Measurements from ENCODE around the gene NUCB2.
"Not testable (repeated sequence)": the region's sequence is repeated elsewhere in the genome, so short reads cannot be mapped to it uniquely, and the experiment has no call there.

Gene NUCB2

GRCh38 chr11:17238377-17238776, 38.2 kb upstream of the NUCB2 start:
- Mint-ChIP-seq H3K4me1 (no peaks in the 10 kb centered on the region), H3K27me3 (ENCODE audit: low read depth) (no peaks in the 10 kb centered on the region), H3K27ac (no peak overlapping the region), H3K4me3 (no peak overlapping the region), H3K36me3 (ENCODE audit: low read depth) (no peaks in the 10 kb centered on the region), H3K9me3 (no peaks in the 10 kb centered on the region)
- no peak for TF ChIP-seq CTCF (IDR thresholded peaks at IDR 0.05; ENCODE audit: unreplicated experiment in 3 of 3)

- H3K27ac Mint-ChIP-seq; H3K9me3 Mint-ChIP-seq; H3K27me3 Mint-ChIP-seq (ENCODE audit: low read depth); H3K36me3 Mint-ChIP-seq (ENCODE audit: low read depth); H3K4me1 Mint-ChIP-seq; H3K4me3 Mint-ChIP-seq: not testable (repeated sequence)
Measured at GRCh38 chr11:17239927-17240326, 36.6 kb upstream of the NUCB2 start.

- no peaks in the 10 kb centered on the region for H3K4me1 Mint-ChIP-seq
- H3K27me3 Mint-ChIP-seq (ENCODE audit: low read depth), result no peaks in the 10 kb centered on the region
- H3K36me3 Mint-ChIP-seq (ENCODE audit: low read depth), result no peaks in the 10 kb centered on the region
- H3K27ac Mint-ChIP-seq, result no peak overlapping the region
- no peak for TF ChIP-seq CTCF (IDR thresholded peaks at IDR 0.05; ENCODE audit: unreplicated experiment in 3 of 3)
- no peak overlapping the region for H3K4me3 Mint-ChIP-seq
- H3K9me3 Mint-ChIP-seq, result no peaks in the 10 kb centered on the region
Measured at GRCh38 chr11:17240780-17241179, 35.8 kb upstream of the NUCB2 start.

GRCh38 chr11:17242954-17243353, 33.6 kb upstream of the NUCB2 start:
- not testable (repeated sequence) for H3K36me3 Mint-ChIP-seq (ENCODE audit: low read depth); H3K4me1 Mint-ChIP-seq; H3K9me3 Mint-ChIP-seq

GRCh38 chr11:17244046-17244445, 32.5 kb upstream of the NUCB2 start:
- Mint-ChIP-seq H3K4me1 (no peaks in the 10 kb centered on the region), H3K27me3 (ENCODE audit: low read depth) (no peaks in the 10 kb centered on the region), H3K27ac (no peak overlapping the region), H3K36me3 (ENCODE audit: low read depth) (no peaks in the 10 kb centered on the region), H3K9me3 (no peaks in the 10 kb centered on the region), H3K4me3 (no peak overlapping the region)
- TF ChIP-seq CTCF (IDR thresholded peaks at IDR 0.05; ENCODE audit: unreplicated experiment in 3 of 3), result no peak

More at GRCh38 chr11:17242954-17243353, 33.6 kb upstream of the NUCB2 start:
- H3K27me3 Mint-ChIP-seq (ENCODE audit: low read depth); H3K4me3 Mint-ChIP-seq; H3K27ac Mint-ChIP-seq: not testable (repeated sequence)

- Mint-ChIP-seq H3K36me3 (ENCODE audit: low read depth) (no peaks in the 10 kb centered on the region), H3K9me3 (no peaks in the 10 kb centered on the region), H3K4me1 (no peaks in the 10 kb centered on the region), H3K27me3 (ENCODE audit: low read depth) (no peaks in the 10 kb centered on the region), H3K4me3 (no peak overlapping the region), H3K27ac (no peak overlapping the region)
- no peak for TF ChIP-seq CTCF (IDR thresholded peaks at IDR 0.05; ENCODE audit: unreplicated experiment in 3 of 3)
Measured at GRCh38 chr11:17250561-17251350, 25.8 kb upstream of the NUCB2 start.

- no peak for TF ChIP-seq CTCF (IDR thresholded peaks at IDR 0.05; ENCODE audit: unreplicated experiment in 3 of 3)
- H3K4me3 Mint-ChIP-seq, result no peak overlapping the region
- H3K27me3 Mint-ChIP-seq (ENCODE audit: low read depth), result no peaks in the 10 kb centered on the region
- H3K27ac Mint-ChIP-seq, result no peak overlapping the region
- H3K36me3 Mint-ChIP-seq (ENCODE audit: low read depth), result no peaks in the 10 kb centered on the region
- no peaks in the 10 kb centered on the region for H3K9me3 Mint-ChIP-seq
- no peaks in the 10 kb centered on the region for H3K4me1 Mint-ChIP-seq
Measured at GRCh38 chr11:17252704-17253103, 23.8 kb upstream of the NUCB2 start.

Data from nephron (organoid).